Stimulated activated CD4-positive, alpha-beta T cell treated with anti-CD3 and anti-CD28 coated beads, Interleukin-4, amount 100 ng/mL, for 4 hours (primary cell): ENCODE data around the gene CD180.
A peak's percentile ranks its signal among the peaks of the same experiment; 100 is the strongest.

ENCODE experiments used
- DNase-seq, 2 experiments: peaks; one replicate each; pipeline ENCODE4 v3.0.0-alpha.2; 2020

The CD180 gene

DNA sequence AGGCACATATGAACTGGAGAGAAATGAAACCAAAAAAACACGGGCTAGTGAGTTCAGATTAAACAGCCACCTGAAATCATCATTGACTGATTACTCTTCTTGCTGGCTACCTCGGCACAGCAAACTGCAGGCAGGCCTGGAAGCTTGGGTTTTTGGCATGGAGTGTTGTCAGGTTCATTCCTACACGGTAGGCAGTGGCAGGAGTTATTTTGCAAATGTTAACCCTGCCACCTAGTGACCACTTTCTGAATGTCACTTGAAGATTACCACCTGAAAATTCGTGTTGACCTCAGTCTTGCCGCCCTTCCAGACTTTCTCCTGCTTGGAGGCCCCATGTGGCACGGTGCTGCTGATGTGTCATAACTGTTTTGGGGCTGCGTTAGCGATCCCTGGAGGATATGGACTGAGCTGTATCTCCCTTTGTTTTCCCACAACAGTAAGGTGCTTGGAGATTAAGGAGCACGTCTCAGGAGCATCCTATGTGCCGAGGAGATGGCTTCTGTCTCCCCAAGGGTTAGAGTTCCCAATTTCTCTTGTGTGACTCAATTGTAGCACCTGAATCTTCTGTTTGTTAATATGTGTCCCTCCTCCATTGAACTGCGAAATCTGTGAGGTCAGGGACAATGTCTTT is 12.7 kb upstream of the CD180 start:
- DNase-seq = peak; percentile 14 to 44

DNA sequence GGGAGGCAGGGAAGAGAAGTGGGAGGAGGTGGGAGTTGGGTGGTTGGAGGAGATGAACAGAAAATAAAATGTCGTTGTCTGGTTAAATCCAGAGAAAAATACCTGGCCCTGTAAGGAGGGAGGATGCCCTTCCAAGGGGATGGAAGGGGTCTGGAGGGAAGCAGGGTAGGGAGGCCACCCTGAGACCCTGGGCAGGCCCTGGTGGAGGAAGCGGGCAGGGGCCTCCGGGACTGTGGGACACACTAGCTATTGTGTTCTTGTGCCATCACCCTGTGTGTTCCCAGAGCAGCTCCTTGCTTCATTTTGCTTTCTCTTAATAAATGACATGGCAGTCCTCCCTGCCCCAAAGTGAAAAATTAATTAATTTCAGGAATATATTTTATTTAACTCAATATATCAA is 11.8 kb upstream of the CD180 start:
- no peak for DNase-seq

DNA sequence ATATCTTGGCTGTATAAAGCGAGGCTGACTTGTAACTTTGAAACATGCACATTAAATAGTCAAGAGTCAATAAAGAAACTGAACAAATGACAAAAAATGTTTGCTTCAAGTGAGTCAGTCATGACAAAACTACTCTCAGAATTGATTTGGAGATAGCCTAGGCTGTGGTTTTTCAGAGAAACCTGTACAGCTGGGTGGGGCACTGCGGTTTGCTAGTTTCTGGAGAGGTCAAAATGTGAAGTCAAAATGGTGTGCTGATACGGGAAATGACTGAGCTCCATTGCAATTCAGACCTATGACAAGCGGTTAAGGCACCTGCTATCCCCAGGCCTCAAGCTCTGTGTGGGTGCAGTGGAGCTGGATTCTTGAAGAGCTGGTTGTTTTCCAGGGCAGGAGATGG is 10.3 kb upstream of the CD180 start:
- peak; percentile 62 to 89 for DNase-seq

DNA sequence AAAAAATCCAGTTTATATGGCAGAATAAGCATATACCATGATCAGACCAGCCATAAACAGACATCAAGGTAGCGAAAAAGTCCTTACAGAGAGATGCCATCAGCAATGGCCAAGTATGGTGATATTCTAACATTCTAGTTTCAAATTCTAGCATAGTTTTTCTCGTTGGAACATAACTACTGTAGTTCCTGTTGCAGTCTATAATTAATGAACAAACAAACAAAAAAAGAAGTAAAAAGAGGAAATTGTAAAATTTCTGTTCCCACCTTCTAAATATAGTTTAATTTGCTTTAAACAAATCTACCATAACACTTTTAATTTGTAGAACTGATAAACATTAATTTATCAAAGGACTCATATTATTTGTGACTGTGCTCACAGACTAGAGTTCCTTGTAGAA is 9.9 kb upstream of the CD180 start:
- DNase-seq = no peak

DNA sequence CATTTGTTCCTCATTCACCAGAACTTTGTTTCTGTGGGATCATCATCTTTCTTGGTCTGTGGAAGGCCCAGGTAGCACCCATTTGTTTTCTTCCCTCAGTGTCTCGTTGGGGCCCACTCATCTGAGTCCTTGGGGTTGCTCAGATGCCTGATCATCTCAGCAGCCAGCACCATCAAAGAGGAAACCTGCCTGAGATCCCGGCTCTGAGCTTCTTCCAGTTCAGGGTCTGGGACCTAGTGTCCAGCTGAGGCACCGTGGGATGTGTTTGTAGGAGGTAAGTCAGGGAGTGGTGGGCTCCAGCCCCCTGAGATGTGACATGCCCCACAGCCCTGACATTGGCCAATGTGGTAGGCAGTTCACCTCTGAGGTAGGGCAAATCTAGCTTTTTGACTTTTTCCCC is 9.4 kb upstream of the CD180 start:
- DNase-seq = no peak

DNA sequence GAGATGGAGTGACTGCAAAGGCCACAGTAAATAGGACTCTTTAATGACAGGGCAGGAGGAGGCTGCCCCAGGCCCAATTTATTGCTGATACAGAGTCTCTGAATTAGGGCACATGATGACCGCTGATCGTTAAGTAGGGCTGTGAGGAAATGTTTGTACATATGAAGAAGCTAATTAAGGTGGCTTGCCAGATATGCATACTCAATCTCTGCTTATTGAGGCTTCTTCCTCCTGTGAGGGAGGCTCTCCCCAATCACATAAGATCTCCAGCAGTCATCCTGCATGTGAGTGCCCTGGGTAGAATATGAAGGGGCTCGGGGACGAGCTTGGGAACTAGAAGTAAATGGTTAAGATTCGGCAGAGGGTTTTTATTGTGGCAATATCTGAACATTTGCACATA is 8.2 kb upstream of the CD180 start:
- DNase-seq = no peak

DNA sequence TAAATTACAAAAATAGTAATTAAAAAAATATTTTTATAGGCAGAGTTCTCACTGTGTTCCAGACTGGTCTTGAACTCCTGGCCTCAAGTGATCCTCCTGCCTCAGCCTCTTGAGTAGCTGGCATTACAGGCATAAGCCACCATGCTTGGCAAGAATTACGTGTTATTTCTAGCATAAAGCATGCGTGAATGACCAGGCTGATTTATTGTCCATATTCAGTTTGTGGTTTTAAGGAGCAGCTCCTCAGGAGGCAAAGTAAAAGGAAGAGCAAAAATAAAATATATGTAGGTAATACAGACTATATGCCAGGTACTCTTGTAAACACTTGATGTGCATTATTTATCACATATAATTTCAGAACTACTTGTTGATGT is 7.1 kb upstream of the CD180 start:
- no peak for DNase-seq

DNA sequence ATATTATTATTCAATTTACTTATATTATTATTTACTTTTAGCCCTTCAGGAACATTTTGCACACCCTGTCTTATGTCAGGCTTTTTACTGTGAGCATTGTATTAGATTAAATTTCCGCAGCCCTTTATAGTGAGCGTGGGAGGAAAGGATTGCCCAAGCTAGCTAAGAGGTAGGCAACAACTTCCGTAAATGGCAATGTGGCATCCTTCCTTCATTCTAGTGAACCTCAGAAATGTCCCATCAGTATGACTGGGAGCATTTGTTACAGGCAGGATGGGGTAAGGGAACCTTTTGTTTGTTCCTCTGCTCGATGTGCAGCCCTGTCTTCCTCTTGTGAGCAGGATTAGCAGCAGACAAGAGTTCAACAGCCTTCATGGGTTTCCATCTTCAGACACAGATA is 6.2 kb upstream of the CD180 start:
- DNase-seq = no peak

DNA sequence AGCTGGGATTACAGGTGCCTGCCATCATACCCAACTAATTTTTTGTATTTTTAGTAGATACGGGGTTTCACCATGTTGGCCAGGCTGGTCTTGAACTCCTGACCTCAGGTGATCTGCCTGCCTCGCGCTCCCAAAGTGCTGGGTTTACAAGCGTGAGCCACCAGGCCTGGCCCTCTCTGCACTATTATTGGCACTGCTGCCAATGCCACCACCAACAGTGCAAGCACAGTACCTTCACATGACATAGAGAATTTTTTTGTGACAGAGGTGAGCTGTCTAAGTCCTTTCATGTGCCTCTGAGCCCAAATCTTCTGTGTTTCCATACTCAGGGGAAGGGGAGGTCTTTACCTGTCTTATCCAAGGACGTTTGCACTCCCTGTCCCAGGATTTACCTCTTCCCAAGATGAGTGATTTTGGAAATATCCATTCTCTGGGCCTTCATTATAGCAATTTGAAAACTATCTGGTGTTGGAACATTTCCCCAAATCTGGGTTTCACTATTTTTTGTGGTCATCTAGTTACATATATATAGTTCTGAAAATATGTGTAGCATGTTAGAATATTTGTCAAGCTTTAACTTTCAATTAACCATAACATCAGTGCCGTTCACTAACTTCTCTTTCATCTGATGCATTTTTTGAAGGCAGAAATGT is 5.4 kb upstream of the CD180 start:
- no peak for DNase-seq

DNA sequence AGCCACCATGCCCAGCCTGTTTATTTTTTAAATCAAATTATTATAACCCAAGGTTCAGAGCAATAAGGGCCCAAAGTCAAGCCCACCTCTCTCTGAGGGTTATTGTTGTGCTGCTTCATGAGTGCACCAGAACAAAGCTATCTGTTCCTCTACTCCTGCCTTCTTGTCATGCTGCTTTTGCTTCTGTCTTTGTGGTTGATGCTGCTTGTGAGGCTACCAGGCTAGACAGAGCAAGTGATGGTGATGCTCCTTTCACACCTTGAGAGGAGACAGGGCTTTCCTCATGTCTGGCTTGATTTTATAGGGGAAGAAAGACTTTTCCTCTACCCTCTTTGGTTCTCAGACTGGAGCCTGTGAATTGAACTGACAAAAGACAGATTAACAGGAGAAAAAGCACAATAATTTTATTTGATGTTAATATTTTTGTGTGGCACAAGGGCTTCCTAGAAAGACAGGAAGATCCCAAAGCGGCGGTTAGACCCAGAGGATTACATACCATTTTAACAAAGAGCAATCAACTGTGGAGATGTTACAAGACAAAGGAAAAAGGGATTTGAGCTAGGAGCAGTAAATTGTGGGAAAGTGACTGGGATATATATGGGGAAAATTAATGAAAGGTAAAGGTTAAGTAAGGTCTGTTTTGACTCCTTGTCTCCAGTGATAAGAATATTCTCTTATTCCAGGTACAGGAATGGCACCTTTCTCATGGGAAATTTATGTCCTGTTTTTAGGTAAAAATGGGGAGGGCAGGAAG is 4.4 kb upstream of the CD180 start:
- DNase-seq = no peak

DNA sequence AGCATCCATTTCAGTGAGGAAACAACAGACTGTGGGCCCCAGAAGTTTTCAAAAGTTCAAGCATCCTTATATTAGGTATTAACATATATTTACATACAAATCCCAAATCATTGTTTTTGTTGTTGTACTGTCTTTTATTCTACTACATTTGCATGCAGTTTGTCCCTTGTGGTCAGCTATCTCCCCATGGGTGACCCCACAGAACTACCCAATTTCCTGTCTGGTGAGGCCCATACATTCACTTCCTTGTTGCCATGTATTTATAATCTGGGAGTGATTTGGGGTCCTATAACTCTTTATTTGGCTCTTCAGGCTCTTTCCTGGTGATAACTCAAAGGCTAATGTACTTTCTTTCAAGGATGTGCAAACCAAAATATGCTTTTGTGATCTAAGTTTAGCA is 3.3 kb upstream of the CD180 start:
- DNase-seq = no peak

DNA sequence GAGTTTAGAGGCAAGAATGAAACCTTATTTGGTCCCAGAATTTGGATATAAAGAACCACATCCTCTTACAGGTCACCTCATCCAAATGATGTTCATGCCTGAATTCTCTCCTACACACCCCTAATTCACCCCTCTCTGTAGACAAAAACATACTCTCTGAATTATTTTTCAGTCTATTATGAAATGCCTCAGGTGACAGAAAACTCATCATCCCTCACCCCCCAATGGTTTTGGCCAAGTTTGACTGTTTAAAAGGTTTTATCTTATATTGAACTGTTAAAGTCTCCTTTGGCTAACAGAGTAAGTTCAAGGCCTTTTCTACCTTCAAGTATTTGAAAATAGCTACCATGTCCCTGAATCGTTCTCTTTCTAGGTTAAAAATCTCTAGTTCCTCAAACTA is 2.3 kb upstream of the CD180 start:
- no peak for DNase-seq

DNA sequence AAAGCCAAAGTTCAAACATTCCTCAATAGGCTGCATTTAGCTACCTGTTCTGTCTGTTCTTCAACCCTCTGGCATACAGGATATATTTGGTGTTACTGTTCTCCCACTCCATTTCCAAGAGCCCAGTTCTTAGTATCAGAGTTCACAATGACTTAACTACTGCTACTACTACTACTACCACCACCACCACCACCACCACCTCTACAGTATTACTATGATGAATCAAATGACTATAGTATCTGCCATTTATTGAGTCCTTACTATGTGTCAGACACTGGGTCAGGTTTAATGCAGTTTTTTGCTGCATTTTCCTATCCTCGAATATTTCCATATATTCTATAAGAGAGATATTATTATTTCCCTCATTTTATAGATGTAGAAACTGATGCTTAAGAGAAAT is 937 bp upstream of the CD180 start:
- no peak for DNase-seq

DNA sequence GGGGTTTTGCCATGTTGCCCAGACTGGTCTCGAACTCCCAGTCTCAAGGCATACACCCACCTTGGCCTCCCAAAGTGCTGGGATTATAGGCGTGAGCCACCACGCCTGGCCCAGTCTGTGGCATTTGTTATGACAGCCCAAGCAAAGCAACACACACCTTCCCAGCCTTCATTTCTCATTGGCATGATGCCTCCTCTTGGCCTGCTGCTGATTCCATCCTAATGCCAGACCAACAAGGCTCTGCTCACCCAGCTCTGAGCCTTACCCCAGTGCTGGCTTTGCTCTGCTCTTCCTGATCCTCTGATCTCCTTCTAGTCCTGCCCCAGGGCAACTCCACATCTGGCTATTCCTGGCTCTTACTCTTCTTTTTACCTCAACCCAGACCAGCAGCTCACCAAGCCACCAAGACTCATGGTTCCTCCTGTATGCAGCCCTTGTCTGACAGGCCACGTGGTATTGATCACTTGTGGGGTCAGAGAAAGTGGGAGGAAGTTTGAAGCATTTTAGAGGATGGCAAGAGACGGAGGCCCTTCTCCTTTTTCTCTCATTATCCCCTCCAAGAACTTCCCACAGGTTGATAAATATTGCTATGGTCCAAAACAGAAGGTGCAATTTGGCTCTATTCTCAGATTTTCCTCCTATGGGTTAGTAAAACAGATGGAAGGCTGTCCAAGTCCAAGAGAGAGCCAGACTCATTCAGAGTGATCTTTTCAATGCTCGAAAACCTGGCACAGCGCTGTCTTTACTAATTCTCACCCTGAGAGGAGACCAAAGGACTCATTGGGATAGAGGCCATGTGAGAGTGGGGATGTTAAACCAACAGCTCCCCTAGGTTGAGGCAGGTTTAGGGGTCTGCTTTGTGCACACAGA is 958 bp downstream of the CD180 start:
- no peak for DNase-seq

DNA sequence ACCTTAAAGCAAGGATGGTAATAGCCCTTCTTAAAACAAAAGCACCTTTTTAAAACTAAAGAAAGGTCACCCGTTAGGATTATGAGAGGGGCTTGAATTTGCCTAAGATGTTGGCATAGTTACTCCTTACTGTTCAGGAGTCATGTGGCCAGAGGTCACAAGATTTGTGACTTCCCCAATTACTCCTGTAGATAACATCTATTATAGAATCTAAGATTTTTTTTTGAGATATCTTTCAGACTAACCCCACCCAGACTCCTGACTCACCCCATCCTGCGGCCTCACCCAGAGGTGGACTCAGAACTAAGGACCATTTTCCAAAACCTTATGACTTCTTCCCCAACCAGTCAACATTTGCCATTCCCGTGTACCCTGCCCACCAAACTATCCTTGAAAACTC is 2.4 kb downstream of the CD180 start:
- DNase-seq = no peak

DNA sequence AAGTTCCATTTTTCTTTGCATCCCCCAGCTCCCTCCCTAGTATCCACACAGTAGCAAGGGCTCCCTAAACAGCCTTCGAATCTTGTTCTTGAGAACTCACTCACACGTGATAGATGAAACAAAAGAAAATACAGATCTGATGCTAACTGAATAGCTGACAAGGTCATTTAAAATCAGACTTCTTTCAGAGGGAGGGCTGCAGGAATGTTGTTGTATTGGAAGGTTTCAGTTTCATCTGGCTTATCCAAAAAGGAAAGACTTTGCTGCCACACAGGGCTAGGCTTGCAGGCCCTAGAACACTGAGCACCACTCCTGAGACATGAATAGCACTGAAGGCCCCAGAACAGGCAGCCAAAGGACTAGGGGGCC is 3.2 kb downstream of the CD180 start:
- no peak for DNase-seq

DNA sequence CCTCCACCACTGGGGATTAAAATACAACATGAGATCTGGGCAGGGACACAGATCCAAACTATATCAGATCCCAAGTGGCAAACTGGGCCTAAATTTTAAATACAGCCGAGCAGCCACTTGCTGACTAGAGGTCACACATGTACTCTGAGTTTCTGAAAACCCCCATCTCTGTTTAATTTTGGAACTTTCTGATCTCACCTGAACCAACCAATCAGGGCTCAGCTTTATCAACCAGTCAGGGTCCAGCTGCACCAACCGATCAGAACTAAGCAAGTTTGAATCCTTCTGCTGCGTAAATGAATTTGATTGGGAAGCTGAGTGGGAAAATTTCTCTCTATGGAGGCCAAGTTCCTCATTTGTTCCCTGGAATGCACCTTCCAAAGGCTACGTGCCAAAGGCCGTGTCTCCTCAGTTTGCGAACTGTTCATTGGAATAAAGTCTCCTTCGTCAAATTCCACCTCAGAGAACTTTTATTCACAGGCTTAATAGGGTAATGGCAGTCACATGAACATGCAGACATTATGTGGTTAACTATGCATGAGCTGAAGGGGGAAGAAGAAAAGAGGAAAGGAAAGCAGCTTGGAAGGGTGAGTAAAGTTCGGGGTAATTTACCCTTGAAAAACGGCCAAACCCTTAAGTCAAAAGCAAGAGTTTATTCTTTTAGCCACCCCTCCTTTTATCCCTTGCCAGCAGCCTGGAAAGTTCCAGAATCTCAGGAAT is 3.7 kb downstream of the CD180 start:
- DNase-seq = no peak

DNA sequence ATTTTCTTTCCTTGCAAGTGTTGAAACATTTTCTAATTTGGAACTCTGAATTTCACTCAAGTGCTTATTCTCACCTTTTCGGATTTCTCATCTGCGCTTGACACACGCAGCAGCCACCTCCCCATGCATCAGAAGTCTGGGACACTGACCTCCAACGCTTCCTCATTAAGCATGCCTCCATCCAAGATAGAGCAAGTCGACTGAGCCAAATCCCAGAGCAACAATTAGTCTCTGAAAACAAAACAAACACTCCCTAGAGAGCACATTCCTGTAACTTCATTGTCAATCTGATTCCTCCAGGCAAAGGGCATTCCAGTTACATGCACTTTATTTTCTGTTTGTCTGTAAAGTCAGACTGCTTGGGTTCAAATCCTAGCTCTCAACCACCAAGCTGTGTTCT is 5.7 kb downstream of the CD180 start:
- DNase-seq = no peak

DNA sequence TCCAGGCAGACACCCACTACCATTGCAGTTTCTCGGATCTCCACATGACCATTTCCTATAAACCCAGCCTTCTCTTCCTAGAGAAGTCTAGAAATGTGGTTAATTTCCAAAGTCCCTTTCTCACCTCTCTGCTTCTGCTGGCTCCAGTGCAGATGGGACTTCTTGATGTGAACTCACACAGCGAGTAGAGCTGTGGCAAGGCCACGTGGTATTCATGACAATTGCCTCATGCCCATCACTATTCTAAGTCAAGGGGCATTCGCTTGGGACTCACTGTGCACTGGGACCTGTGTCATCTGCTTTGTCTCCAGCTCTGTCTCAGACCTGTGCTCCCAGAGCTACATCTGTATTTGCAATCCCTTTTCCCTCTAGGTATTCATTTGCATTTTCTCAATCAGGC is 6.2 kb downstream of the CD180 start:
- no peak for DNase-seq

DNA sequence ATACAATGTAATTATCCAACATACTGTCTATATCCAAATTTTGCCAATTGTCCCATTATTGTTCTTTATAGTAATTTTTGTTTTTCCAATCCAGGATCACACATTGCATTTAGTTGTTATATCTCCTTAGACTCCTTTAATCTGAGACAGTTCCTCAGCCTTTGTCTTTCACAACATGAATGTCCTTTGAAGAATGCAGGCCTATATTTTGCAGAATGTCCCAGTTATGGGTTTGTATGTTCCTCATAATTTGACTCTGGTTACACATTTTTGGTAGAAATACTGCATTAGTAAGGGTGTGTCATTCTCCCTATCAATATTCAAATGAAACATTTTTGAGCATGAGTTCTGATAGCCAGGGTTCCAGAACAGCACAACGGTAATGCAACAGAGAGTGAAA is 6.7 kb downstream of the CD180 start:
- DNase-seq = no peak

DNA sequence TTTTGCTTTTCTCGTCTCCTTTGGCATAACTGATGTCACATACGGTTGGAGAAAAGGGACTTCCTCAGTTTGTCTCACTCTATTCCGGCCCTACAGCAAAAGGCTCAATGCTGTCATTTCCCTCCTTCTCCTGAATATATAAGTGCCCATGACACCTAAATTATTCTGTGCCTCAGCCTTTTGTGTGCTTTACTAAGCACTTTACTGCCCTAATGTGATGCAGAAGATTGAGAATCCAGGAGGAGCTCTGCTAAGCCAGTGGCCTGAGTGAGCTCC is 7.6 kb downstream of the CD180 start:
- no peak for DNase-seq

DNA sequence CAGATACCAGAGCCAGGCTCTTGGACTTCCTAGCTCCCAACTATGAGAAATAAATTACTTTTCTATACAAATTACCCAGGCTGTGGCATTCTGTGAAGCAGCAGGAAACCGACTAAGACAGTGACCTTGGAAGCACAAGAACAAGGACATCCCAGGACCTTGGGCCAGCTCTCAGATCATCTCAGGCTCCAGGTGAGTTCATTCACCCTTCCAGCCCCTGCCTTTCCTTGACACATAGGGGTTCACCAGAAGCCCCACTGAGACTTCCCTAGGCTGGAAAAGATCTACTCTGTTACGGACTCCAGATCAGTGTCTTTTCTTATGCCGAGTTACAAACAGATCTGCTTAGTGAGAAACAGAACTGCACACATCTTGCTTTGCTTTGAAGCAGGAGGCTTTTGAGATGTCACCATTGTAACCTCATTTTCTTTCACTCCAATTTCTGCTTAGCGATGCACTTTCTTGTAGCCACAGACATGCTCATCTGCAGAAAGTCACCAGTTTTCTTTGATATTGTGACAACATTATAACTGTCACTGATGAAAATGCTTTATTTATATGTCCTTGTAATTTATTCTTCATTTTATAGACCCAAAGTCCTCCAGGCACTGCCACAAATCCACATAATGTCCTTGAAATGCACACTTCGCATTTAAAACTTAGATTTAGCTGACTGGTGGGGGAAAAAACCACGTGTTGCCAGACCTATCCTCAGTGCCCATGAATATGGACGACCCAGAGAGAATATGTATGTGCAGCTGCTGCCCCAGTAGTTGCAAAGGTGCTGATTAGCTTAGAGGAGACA is 8.1 kb downstream of the CD180 start:
- DNase-seq = no peak
